Activated T-cell treated with anti-CD3 and anti-CD28 coated beads, Interleukin-2, amount 50 U/mL, for 48 hours (primary cell): ENCODE data around the gene VPS50.

Experiments
- DNase-seq, 2 experiments: peaks; one replicate each; pipeline ENCODE4 v3.0.0-alpha.2; 2020

The VPS50 gene, protein sequence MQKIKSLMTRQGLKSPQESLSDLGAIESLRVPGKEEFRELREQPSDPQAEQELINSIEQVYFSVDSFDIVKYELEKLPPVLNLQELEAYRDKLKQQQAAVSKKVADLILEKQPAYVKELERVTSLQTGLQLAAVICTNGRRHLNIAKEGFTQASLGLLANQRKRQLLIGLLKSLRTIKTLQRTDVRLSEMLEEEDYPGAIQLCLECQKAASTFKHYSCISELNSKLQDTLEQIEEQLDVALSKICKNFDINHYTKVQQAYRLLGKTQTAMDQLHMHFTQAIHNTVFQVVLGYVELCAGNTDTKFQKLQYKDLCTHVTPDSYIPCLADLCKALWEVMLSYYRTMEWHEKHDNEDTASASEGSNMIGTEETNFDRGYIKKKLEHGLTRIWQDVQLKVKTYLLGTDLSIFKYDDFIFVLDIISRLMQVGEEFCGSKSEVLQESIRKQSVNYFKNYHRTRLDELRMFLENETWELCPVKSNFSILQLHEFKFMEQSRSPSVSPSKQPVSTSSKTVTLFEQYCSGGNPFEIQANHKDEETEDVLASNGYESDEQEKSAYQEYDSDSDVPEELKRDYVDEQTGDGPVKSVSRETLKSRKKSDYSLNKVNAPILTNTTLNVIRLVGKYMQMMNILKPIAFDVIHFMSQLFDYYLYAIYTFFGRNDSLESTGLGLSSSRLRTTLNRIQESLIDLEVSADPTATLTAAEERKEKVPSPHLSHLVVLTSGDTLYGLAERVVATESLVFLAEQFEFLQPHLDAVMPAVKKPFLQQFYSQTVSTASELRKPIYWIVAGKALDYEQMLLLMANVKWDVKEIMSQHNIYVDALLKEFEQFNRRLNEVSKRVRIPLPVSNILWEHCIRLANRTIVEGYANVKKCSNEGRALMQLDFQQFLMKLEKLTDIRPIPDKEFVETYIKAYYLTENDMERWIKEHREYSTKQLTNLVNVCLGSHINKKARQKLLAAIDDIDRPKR

DNA sequence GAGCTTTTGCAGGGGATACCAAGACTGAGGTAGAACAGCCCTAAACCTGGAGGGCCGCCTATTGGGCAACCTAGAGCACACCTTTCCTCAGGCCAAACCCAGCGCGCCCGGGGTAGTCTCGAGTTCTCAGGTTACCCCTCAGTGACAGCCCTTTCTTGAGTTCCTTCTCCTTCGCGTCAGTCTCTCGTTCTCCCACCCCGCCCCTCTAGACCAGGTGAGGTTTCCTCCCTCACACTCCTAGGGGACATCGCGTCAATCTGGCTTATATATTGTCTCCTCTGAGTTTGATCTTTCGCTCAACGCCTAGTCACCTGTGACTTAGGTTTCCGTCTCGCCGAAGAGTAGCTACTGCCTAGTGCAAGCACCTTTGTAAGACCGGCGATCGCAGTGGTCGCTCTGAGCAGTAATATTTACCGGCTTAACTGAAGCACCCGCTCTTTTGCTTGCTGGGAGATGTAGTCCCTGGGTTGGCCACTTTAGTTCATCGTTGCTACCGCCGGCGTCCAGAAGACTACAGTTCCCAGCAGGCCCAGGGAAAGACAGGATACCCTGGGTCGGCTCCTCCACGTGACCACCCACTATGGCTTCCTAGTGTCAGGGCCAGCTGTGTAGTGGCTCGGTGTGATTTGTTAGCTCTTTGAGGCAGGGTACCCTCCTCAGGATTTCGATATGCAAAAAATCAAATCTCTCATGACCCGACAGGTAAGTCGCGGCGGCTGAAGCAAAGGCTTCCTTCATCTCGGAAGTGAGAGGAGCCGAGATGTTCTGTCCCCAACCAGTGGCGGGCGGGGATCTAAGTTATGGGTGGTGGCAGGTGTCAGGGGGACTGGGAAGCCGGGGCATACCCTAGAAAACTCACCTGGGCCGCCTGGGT is at the start of gene VPS50:
Gene VPS50 (plus strand): TSS at position 568 of the 874 bp plus-strand sequence. CDS start 102 bp downstream, at position 670.
- peak; percentile 89 for DNase-seq

DNA sequence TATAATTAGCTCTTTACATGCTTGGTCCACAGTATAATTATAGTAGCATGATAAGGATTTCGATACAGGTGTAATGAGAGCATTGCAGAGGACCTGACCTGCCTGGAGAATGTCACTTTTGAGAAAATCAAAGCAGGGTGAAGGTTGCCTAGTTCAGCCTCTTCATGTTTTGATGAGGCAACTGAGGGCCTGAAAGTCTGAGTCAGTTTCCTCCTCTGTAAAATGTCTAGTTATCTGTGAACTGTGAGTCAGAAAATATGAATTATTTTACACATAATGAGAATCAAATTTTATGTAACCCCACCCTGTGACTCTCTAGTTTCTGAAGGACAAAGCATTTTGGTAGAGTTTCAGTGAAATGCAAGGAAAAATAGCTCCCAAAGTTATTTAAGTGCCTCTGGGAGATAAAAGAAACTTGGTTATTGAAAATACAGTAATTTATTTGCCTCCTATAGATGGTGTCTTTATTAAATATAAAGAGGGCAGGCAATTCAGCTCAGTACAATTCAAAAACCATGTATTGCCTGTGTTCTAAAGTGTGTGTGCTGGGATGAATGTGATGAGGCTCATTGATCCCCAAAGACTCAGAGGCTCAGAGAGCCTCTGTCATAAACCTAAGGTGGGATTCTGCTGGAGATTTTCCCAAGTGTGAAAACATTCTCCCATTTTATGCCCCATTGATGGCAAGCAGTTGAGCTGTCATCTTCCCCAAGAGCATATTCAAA is 46.7 kb upstream of the VPS50 start:
- DNase-seq = no peak

DNA sequence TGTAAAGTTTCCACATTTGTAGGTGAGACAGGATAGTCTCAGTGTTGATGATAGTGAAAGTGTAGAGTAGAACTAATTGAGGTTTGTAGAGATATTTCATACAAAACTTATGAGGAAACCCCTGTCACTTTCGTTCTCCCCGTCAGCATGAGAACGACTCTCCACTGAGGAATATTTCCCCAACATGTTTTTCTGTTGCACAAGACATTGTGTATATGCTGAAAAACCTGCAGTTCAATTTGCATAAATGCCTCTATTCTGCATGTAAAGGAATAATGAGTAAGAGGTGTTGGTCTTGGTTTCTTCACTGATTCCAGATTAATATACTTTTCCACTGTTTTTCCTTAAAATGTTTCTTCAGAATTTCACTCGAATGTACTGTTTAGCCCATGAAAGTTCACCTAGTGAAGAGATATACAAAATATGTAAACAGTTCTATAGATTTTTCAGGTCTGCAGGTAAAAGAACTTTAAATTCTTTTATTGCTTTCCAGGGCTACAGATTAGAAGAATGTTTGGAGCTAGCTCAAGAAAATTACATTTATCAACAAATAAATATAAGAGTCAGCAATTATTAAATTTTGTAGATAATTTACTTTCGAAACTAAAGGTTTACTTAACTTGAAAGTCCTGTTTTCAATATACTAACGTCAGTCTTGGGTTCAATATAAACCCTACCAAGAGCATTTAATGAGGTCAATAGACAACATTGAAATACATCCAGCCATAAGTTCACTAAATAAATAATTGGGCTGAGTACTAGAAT is 43.1 kb upstream of the VPS50 start:
- no peak for DNase-seq

DNA sequence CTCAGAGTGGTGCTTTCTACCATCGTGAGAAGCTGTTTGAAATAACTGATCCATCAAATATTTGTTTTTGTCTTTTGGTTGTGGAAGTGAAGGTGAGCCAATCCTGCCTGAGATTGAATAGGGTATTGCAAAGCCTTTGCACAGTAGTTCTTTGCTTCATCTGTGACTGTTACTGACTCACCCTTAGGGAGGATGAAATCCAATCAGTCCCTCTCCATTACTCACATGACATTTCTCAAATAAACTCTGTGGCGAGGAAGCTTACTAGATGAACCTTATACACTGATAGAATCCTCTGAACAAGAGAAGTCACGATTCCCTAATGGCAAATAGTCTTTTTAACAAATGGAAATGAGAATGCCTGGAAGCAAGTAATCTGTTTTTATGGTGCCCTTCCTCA is 37.8 kb upstream of the VPS50 start:
- DNase-seq = no peak

DNA sequence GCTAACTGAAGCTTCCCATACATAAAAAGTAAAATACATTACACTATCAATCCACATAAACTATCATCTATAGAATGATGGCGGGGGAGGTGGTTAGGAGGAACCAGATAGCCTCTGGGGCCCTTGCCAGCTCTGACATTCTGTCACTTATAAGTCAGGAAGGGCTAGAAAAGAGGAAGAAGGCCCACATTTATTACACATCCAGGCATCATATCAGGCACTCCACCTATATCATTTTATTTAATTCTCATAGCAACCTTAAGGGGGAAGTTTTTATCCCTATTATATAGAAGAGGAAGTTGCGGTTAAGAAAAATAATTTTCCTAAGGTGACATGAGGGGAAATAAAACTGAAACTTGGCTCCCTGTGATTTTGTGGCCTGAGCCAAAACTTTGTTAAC is 35.8 kb upstream of the VPS50 start:
- DNase-seq = no peak

DNA sequence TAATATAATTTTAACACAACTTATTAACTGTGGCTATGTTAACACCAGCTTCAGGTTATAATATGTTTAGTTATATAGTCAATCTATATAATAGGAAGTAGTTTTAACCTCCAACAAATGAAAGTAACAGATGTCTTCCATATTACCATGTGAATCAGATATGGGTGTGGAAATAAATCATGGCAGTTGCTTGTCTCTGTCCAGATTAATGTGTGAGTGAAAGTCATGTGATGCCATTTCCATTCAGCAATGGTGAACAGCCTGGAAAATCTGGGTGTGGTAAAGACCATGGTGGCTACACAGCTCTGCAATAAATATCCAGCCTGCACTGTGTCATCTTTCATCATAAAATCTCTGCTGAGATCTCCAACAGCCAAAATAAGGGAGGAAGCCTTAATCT is 33.7 kb upstream of the VPS50 start:
- DNase-seq = no peak

DNA sequence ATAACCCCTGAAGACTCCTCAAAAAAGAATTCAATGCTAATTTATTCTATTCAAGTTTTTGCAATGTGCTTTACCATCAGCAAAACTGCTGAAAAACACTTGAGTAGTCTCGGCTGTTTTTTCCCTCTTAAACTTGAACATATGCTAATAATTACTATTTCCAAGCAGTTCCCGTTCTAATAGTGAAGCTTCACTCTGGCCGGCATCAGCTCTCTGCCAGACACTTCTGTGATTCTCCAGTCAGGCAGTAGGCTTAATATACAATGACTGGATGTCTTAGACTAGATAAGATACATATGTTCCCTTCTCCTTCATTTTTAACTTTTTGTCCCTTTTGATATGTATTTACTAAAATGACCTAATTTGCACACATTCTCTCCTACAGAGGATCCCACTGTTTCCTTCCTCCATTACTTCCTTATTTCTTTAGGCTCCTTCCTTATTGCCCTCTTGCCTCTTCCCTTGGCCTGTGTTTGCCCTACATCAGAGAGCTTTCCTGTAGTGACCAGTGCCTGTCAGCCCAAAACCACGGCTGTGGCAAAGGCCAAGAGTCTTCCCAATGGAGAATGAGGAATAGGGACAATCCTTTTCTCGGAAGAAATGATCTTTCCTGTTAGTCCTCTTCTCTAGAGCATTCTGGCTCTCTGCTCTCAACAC is 29.4 kb upstream of the VPS50 start:
- no peak for DNase-seq

DNA sequence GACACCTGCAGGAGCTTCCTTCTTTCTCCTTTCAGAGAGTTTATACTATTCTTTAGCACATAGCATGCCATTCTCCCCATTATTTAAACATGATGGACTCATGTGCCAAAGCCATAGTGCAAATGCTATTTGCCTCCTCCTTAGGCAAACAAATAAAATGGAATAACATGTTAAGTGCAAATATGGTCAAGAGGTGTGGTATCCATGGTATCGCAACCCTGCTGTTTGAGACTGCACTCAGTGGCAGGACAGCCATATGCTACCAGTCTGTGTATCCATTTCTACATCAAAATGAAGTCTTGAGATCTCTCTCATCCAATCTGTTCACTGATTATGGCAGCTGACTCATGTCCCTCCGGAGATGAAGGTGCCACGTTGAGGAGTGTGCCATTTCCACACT is 28.7 kb upstream of the VPS50 start:
- DNase-seq = no peak

DNA sequence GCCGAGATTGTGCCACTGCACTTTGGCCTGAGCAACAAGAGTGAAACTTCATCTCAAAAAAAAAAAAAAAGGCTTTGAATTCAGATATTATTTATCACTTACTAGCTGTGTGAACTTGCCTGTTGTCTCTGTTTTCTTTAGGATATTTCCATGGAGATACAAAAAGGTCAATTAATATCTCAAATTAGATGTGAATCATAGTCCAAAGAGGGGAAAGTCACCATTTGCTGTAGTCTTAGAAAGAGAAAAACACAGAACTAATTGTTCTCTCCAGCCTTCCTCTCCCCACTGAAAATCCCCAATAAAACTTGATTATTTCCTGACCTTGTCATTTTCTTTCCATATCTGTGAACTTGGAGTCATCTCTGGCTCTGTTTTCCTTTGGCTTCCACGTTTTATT is 27.1 kb upstream of the VPS50 start:
- DNase-seq = no peak

DNA sequence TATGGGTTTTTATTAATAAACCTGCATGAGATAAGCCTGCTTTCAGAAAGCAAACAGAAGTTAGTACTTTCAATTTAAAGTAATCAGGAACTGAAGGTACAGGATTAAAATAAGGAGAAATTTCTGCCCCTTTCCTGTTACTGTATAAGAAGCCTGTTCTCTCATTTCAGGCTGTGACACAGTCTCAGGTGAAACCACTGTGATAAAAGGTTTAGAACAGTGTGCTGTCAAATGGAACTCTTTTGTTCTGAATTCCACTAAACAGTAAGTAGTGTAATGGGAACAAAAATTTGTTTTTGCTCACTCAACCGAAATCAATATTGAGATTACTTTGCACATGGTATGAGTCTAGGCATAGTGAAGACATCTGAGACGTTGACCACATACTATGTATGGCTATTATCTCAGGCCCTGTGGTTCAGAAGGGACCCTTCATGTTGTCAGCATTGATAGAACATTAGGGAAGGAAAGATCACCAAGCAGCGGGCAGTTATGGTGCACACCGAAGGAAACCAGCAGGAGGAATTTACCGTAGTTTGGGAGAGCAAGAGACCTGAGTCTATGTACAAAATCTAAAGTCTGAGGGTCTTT is 20.8 kb upstream of the VPS50 start:
- no peak for DNase-seq

DNA sequence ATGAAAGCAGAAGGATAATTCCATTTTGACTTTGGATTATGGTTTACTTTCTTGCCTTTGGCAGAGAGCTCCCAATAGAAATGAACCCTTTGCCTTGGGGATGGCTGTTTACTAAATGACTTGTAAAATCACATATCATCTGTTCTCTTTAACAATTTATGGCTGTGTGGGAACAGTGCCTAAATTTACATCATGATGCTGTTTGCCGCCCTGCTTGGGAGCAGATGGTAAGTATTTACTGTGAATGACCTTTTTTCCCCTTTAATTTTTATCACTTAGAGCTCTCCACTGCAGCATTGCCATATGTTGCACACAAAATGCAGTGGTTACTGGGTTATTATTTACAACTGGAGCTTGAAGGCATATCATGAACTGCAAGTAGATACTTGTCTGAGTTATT is 19.3 kb upstream of the VPS50 start:
- DNase-seq = no peak

DNA sequence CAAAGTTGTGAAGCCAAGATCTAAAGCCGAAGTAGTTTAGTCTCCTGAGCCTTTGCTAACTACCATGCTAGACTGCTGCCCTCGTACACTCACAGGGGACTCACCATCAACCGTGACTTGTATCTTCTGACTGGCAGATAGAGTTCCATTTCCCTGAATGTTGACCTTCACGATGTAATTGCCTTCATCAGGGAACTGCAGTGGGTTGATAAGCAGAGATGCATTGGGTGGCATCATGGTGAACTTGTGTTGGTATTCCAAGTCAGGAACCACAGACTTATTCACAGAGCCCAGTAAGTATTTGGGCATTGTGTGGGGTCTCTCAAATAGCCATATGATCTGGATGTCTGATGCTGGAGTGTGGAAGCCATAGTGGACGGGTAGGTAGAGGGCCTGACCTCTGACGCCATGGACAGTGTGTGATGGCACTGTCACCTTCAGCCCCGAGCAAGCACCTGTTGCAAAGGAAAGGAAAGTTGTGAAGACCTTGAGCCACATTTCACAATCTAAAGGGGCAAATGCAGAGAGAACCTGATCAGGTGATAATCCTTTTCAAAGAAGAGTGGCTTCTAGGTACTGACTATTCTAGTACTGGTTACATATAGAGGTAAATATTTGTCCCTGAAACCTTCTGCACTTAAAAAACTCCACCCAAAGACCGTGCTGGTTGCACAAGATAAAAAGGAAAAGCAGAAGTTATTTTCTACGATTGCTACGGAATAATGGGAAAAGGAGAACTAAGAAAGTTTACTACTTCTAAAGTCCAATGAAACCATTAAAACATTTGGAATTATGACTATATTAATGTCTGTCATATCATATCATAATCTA is 13.0 kb upstream of the VPS50 start:
- no peak for DNase-seq

DNA sequence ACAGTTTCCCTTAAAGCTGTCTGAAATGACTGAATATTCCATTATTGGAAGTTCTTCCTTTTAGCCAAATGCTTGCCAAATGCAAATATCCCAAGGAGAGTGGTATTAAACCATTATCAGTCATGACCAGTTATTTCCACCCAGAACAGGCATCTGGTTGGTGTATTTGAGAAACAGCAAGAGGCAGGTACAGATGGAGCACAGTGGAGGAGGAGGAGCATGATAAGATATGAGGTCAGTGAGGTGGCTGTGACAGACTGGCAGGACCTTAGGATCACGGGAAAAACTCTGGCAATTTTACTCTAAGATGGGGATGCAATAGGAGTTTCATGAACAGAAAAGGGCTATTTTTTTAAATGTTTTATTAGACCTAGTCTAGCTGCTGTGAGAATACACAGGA is 12.3 kb upstream of the VPS50 start:
- DNase-seq = no peak

DNA sequence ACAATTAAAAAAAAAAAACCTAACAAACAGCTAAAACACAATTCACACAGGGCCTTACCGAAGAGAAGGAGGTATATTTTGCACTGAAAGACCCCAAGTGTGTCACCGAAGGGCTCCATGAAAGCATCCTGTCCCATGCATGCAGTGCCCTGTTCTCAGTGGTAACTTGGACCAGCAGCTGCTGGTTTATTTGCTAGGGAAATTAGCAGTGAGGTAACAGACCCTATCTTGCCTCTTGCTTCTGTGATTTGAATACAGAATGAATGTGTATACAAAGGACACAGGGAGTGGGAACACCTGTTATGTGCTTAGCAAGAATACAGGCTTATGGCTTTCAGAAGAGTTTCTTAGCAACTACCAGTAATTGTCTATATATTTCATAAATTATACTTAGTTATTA is 5.9 kb upstream of the VPS50 start, which contains the start of gene HEPACAM2:
Gene HEPACAM2 (minus strand): TSS at position 160 of the 400 bp plus-strand sequence.
- no peak for DNase-seq

DNA sequence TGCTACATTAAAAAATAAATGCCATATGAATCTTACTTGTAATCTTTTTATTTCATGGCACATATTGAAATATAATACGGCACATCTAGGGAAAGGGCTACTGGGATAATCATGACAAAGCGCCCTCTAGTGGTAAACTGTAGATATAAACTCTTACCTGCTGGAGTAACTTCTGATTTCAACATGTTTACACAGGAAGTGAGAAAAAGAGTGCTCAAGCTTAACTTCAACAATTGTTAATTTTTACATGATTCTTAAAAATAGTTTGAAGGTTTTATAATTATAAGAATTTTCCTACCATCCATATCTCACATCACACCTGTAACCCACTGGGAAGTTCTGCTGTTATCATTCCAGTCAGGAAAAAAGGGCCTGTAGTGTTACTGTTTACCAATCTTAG is 3.9 kb upstream of the VPS50 start:
- no peak for DNase-seq

DNA sequence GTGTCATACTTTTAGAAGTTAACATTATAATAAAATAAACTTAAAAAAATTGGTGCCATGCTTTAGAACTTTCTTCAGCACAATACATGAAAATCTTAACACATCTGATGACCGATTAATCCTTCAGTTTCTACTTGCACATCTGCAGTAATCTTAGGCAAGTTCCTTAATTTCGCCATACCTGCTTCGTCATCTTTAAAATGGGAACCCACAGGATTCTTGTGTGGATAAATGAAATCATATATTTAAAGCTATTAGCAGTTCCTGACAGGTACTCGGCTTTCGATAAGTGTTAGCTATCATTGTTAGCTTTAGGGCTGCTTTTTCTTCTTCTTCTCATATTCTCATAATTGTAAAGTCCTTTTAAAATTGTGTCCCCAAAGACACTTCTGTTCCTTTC is 907 bp upstream of the VPS50 start:
- no peak for DNase-seq

DNA sequence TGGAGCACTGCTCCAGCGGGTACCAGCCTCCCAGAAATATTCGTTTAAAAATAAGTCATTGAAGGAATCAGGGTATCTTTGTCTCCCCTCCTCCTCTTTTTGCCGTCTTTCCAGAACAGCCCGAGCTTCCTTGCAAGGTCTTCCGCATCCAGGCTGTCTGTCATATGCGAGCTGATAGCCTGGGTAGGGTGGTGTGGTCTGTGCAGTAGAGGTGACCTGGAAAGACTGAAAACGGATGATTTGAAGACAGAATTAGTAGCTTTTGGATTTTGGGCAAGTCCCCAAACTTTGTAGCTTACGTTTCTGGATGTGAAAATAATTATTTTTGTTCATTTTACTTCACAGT is 480 bp downstream of the VPS50 start:
- DNase-seq = no peak

DNA sequence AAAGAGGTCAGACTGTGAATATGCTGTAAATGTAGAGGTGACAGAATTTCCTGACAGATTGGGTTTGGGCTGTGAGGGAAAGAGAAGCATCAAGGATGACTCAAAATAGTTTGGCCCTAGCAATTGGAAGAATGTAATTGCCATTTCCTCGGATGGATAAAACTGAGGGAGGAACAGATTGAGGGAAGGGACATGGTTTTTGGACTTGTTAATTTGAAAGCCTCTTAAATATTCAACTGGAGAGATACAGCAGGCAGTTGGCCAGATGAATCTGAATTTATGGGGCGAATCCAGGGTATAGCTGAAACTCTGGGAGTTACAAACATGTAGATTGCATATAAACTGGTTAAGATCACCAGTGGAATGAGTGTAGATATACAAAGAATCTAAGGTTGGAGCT is 3.4 kb downstream of the VPS50 start:
- DNase-seq = no peak

DNA sequence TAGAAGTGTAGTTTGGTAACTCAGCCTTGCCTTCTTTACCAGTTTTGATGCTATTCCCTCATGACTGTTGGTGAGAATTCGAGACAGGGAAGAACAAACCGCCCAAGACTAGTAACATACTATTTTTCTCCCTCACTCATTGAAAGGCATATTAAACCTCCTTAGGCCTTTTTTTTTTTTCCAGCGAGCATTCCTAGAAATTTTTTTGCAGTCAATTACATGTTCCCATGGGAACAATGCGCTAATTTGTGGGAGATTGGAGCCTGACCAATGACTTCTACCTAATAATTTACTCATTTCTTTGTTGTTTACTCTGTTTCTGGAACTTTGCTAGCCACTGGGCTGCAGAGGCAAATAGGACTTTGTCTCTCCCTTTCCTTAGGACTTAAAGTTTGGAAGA is 6.0 kb downstream of the VPS50 start:
- DNase-seq = no peak

DNA sequence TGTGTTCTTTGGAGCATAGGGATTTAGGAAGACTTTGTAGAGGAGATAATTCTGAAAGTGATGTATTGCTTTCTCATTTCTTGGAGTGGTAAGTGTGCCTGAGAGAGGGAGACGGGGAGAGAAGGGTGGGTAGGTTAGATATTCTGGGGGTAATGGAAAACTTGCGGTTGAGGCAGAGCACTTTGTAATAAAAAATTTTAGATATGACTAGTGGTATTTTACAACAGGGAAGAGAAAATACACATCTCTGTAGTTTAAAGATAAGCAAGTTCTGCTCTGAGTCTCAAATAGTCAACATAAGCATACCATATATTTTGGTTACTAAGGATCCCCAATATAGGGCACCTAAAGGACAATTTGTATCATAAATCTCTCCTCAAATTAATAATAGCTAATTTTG is 6.6 kb downstream of the VPS50 start:
- no peak for DNase-seq
